ENCODE data around the gene REEP1. TPM values are rescaled to one million over a fixed set of nuclear protein-coding genes. Genes with fewer than 3 reads are reported as not detected.

Gene REEP1
- total and polyA plus RNA-seq, 2 of the 4 experiments (the other 2 are of a cell fraction), result under 0.01 to 0.03 TPM

DNA sequence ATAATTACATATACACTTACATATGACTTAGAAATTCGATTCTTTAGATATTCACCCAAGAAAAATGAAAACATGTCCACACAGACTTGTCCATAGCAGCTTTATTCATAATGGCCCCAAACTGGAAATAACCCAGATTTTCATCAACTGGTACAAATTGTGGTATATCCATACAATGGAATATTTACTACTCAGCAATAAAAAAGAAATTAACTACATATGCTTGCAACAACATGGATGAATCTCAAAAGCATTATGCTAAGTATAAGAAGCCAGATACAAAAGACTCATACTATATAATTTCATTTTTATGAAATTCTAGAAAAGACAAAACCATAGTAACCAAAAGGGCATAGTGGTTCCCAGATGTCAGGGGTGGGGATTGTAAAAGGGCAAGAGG, 5.1 kb upstream of the REEP1 start:
- H3K4me1 ChIP-seq (ENCODE audit: control insufficient read depth, insufficient read depth, low read length), result no peaks in the 10 kb centered on the region
- no TSS peak for BruUV-seq (replicated peaks)
- ChIA-PET POLR2A (ENCODE audit: unreplicated experiment) (no interaction called here), CTCF (interaction anchor here (0.6 kb wide), 1 partner anchor 38 kb away, joined by 6 read pairs; no protein-coding TSS in a partner anchor)
- H3K23ac ChIP-seq (ENCODE audit: low read depth, low read length), result no peak overlapping the region
- H3K9me3 ChIP-seq (ENCODE audit: control insufficient read depth, insufficient read depth, low read length), result no peaks in the 10 kb centered on the region
- H3K36me3 ChIP-seq (ENCODE audit: control insufficient read depth, insufficient read depth, low read length), result no peaks in the 10 kb centered on the region
- H3K18ac ChIP-seq (ENCODE audit: low read depth, low read length), result no peak overlapping the region
- no peaks in the 10 kb centered on the region for H3K79me1 ChIP-seq (ENCODE audit: low read depth in 1 of 2, low read length in 2 of 2)
- H4K5ac ChIP-seq (ENCODE audit: low read depth, low read length), result no peak overlapping the region
- no peak overlapping the region for H3K9ac ChIP-seq (ENCODE audit: low read depth, low read length)
- H2AFZ ChIP-seq (replicated peaks; ENCODE audit: low read length, poor library complexity), result no peak overlapping the region
- H3K56ac ChIP-seq (ENCODE audit: extremely low read depth, insufficient read depth, low read length), result no peak overlapping the region
- no peak overlapping the region for H2BK20ac ChIP-seq (ENCODE audit: low read depth, low read length)
- no peak overlapping the region for H2AK5ac ChIP-seq (ENCODE audit: low read depth, low read length)
- peaks cover 26% of the 10 kb centered on the region for H3K27me3 ChIP-seq (ENCODE audit: control insufficient read depth, insufficient read depth, low read length)
- H2BK5ac ChIP-seq (ENCODE audit: low read depth, low read length, poor library complexity, severe bottlenecking), result no peak overlapping the region
- no peak overlapping the region for H2BK15ac ChIP-seq (ENCODE audit: low read depth, low read length)
- H3K9me1 ChIP-seq (ENCODE audit: insufficient read depth, low read length), result no peaks in the 10 kb centered on the region
- no peak overlapping the region for H3K4me2 ChIP-seq (ENCODE audit: low read depth, low read length)
- TF ChIP-seq, protein P1, sequence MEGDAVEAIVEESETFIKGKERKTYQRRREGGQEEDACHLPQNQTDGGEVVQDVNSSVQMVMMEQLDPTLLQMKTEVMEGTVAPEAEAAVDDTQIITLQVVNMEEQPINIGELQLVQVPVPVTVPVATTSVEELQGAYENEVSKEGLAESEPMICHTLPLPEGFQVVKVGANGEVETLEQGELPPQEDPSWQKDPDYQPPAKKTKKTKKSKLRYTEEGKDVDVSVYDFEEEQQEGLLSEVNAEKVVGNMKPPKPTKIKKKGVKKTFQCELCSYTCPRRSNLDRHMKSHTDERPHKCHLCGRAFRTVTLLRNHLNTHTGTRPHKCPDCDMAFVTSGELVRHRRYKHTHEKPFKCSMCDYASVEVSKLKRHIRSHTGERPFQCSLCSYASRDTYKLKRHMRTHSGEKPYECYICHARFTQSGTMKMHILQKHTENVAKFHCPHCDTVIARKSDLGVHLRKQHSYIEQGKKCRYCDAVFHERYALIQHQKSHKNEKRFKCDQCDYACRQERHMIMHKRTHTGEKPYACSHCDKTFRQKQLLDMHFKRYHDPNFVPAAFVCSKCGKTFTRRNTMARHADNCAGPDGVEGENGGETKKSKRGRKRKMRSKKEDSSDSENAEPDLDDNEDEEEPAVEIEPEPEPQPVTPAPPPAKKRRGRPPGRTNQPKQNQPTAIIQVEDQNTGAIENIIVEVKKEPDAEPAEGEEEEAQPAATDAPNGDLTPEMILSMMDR (conservative IDR thresholded peaks at IDR 0.05; ENCODE audit: low read depth, low read length), result no peak
- TF ChIP-seq CHD1 (IDR thresholded peaks at IDR 0.05; ENCODE audit: low read depth, low read length) (no peak), MXI1 (IDR thresholded peaks at IDR 0.05; ENCODE audit: borderline replicate concordance, low read depth, low read length) (no peak), FOS (IDR thresholded peaks at IDR 0.05; ENCODE audit: low read depth, low read length) (no peak), CEBPB (IDR thresholded peaks at IDR 0.05; ENCODE audit: low read depth, low read length) (no peak)
- TF ChIP-seq, protein P2, sequence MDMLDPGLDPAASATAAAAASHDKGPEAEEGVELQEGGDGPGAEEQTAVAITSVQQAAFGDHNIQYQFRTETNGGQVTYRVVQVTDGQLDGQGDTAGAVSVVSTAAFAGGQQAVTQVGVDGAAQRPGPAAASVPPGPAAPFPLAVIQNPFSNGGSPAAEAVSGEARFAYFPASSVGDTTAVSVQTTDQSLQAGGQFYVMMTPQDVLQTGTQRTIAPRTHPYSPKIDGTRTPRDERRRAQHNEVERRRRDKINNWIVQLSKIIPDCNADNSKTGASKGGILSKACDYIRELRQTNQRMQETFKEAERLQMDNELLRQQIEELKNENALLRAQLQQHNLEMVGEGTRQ (IDR thresholded peaks at IDR 0.05; ENCODE audit: low read depth, low read length), result no peak
- H3K14ac ChIP-seq (replicated peaks; ENCODE audit: low read depth, low read length), result no peak overlapping the region
- no peak overlapping the region for H3K4me3 ChIP-seq (ENCODE audit: insufficient read depth, low read depth, low read length)
- H4K91ac ChIP-seq (ENCODE audit: insufficient read depth, low read depth, low read length), result no peak overlapping the region
- H3K27ac ChIP-seq (ENCODE audit: insufficient read depth, low read length), result no peak overlapping the region
- H4K8ac ChIP-seq (ENCODE audit: low read depth in 2 of 2, low read length in 2 of 2), result no peak overlapping the region
- in situ Hi-C loops (cut with MboI; ENCODE audit: low sequenced_read_pairs), result no loop called here
- ATAC-seq (ENCODE audit: low read depth), result no peak
- no peaks in the 10 kb centered on the region for H4K20me1 ChIP-seq (ENCODE audit: insufficient read depth, low read length)
- dilution Hi-C loops (cut with HindIII; ENCODE audit: low sequenced_read_pairs, unreplicated experiment), result no loop called here
- intact Hi-C loops (cut with micrococcal nuclease), result loop anchor here (10.0 kb wide), 1 partner anchor 78 kb away; no protein-coding TSS in a partner anchor
- DNase-seq, result no peak
- no peak overlapping the region for H2BK120ac ChIP-seq (ENCODE audit: low read depth, low read length)
- no peak overlapping the region for H3K4ac ChIP-seq (ENCODE audit: low read depth, low read length)
- no peak overlapping the region for H2AK9ac ChIP-seq (replicated peaks; ENCODE audit: low read depth, low read length, poor library complexity)
- no CpG with 5 or more reads among the region's 1 CpG for WGBS, 2 experiments (ENCODE audit: extremely low coverage in 2 of 2, insufficient read length in 1 of 2)

All from IMR-90 (cell line).